Activated CD4-positive, alpha-beta T cell treated with anti-CD3 and anti-CD28 coated beads, Interleukin-2, amount 10 ng/mL, durations not matched to agents 7 days and 5 days (primary cell): Measurements from ENCODE around the gene TMEM236. TPM values are rescaled to one million over a fixed set of nuclear protein-coding genes. Genes with fewer than 3 reads are reported as not detected.

Experiments used
- CTCF ChIA-PET: fragments of 350-600 bp; sonication (Branson Sonifier 250); formaldehyde crosslinking; loops from one replicate; lab custom pipeline; 2021; ENCODE audit warnings: antibody characterized with exemption; lab: Charles Lee
- POLR2A ChIA-PET: fragments of 350-600 bp; sonication (Branson Sonifier 250); formaldehyde crosslinking; loops from one replicate; lab custom pipeline; 2021; ENCODE audit warnings: antibody characterized with exemption; lab: Charles Lee
- DNase-seq: peaks from one replicate; pipeline ENCODE4 v3.0.0-alpha.2; 2020
- H3K27ac Mint-ChIP-seq: one replicate; pipeline ENCODE4 v1.8.0; 2021; ENCODE audit warnings: mild to moderate bottlenecking, moderate library complexity, mixed read lengths
- H3K27me3 Mint-ChIP-seq: one replicate; pipeline ENCODE4 v1.8.0; 2021; ENCODE audit warnings: mixed read lengths
- H3K36me3 Mint-ChIP-seq: one replicate; pipeline ENCODE4 v1.8.0; 2021; ENCODE audit warnings: low read depth, mixed read lengths
- H3K4me1 Mint-ChIP-seq: one replicate; pipeline ENCODE4 v1.8.0; 2021; ENCODE audit warnings: mixed read lengths
- H3K4me3 Mint-ChIP-seq: one replicate; pipeline ENCODE4 v1.8.0; 2021; ENCODE audit warnings: mild to moderate bottlenecking, moderate library complexity, mixed read lengths
- H3K9me3 Mint-ChIP-seq: one replicate; pipeline ENCODE4 v1.8.0; 2021; ENCODE audit warnings: mixed read lengths
- total RNA-seq, 2 experiments: library from RNA; stranded (reverse); gene quantifications; one replicate each; pipeline ENCODE4 v1.2.3, GENCODE V29; 2021

Gene TMEM236
- total RNA-seq, 2 experiments from 2014 or later: 0.04 TPM; not detected in 1

DNA sequence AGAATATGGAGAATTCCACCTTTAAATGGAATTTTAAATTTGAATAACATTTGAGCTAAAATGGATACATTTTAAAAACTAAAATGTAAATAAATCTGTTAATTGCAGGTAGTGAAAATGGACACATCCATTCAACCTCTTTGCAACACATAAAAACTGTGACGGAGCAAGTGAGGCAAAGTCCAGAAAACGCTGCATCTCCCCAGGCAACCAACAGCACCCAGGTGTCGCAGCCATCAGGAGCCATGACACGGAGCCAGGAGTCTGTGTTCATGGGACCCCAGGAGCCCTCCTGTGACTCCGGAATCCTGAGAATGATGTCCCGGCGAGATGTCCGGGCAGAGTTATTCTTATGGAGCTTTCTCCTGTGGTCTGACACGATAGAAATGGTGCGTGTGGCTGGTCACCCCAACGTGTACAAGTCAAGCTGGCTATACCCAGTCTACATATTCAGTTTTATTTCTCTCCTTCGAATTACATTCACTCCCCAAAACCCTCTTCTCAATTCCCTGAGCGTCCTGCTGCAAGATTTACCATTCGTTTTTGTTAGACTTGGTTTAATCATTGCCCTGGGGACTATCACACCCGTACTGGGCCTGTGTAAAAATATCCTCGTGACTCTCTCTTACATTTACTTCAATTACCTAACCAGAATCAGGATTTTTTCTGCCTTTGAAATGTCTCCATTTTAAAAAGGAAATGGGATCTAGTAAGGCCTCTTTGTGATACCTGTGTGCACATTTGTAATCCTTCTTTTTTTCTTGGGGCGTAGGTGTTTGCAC lies 44.0 kb downstream of the TMEM236 start:
- DNase-seq: no peak
- no peak overlapping the region for H3K27ac Mint-ChIP-seq
- POLR2A ChIA-PET: no interaction called here
- no peaks in the 10 kb centered on the region for H3K9me3 Mint-ChIP-seq
- H3K27me3 Mint-ChIP-seq: no peaks in the 10 kb centered on the region
- H3K36me3 Mint-ChIP-seq: no peaks in the 10 kb centered on the region
- H3K4me1 Mint-ChIP-seq: no peaks in the 10 kb centered on the region
- no peak overlapping the region for H3K4me3 Mint-ChIP-seq
- CTCF ChIA-PET: no interaction called here

DNA sequence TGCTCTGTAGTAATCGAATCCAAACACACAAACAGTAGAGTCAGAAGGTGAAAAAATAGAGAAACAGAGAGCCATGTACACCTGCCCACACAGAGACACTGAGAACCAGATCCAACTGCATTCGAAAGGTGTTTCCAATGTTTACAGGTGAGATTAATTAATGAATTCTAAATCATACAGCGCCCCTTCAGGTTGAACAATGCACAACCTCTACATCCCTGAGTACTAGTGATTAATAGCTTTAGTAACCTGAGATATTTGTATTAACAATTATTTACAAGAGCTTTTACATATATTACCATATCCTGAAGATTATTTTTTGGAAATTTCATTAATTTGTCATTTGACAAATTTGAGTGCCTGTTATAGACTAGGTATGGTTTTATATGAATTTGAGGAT lies 49.5 kb downstream of the TMEM236 start:
- Mint-ChIP-seq H3K9me3 (no peaks in the 10 kb centered on the region), H3K4me1 (no peaks in the 10 kb centered on the region), H3K27me3 (no peaks in the 10 kb centered on the region), H3K4me3 (no peak overlapping the region), H3K27ac (no peak overlapping the region), H3K36me3 (no peaks in the 10 kb centered on the region)
- POLR2A ChIA-PET: interaction anchor here (0.6 kb wide), 1 partner anchor 153 kb away, joined by 3 read pairs; no protein-coding TSS in a partner anchor
- CTCF ChIA-PET: no interaction called here
- no peak for DNase-seq

DNA sequence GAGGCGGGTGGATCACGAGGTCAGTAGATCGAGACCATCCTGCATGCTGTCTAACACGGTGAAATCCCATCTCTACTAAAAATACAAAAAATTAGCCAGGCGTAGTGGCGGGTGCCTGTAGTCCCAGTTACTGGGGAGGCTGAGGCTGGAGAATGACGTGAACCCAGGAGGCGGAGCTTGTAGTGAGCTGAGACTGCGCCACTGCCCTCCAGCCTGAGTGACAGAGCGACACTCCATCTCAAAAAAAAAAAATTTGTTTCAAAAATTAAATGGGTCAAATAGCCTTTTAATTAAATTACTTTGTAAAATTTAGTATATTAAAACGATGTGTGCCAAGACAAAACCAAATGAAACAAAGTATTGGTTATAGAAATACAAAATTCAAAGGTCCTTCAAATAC lies 50.3 kb downstream of the TMEM236 start:
- Mint-ChIP-seq H3K9me3 (no peaks in the 10 kb centered on the region), H3K36me3 (no peaks in the 10 kb centered on the region), H3K27me3 (no peaks in the 10 kb centered on the region), H3K4me1 (no peaks in the 10 kb centered on the region), H3K27ac (no peak overlapping the region), H3K4me3 (no peak overlapping the region)
- no peak for DNase-seq
- POLR2A ChIA-PET: interaction anchor here (0.5 kb wide), 1 partner anchor 12 kb away, joined by 3 read pairs; no protein-coding TSS in a partner anchor
- CTCF ChIA-PET: no interaction called here

- Mint-ChIP-seq H3K27ac (no peak overlapping the region), H3K27me3 (no peaks in the 10 kb centered on the region), H3K9me3 (no peaks in the 10 kb centered on the region), H3K4me1 (no peaks in the 10 kb centered on the region), H3K36me3 (no peaks in the 10 kb centered on the region), H3K4me3 (no peak overlapping the region)
- ChIA-PET CTCF (no interaction called here), POLR2A (interaction anchor here (0.5 kb wide), 1 partner anchor 13 kb away, joined by 3 read pairs; no protein-coding TSS in a partner anchor)
- no peak for DNase-seq
These were observed 51.0 kb downstream of the TMEM236 start for GRCh38 chr10:17802976-17803375.

DNA sequence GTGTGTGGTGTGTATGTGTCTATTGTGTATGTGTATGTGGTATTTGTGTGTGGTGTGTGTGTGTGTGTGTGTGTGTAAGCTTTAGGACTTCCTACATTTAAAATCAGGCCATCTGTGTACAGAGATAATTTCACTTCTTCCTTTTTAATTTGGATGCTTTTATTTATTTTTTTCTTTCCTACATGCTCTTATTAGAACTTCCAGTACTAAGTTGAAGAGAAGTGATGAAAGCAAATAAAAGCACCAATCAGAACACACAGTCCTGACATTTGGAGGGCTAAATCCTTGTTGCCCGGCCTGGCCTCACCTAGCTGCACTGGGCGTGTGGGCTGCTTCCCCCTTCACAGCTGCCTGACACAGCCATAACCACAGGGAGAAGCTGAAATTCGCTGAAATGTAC lies 53.3 kb downstream of the TMEM236 start:
- Mint-ChIP-seq H3K36me3 (no peaks in the 10 kb centered on the region), H3K9me3 (no peaks in the 10 kb centered on the region), H3K4me3 (no peak overlapping the region), H3K27ac (no peak overlapping the region), H3K27me3 (peaks cover 9% of the 10 kb centered on the region), H3K4me1 (peaks cover 5% of the 10 kb centered on the region)
- POLR2A ChIA-PET: no interaction called here
- CTCF ChIA-PET: no interaction called here
- DNase-seq: no peak

DNA sequence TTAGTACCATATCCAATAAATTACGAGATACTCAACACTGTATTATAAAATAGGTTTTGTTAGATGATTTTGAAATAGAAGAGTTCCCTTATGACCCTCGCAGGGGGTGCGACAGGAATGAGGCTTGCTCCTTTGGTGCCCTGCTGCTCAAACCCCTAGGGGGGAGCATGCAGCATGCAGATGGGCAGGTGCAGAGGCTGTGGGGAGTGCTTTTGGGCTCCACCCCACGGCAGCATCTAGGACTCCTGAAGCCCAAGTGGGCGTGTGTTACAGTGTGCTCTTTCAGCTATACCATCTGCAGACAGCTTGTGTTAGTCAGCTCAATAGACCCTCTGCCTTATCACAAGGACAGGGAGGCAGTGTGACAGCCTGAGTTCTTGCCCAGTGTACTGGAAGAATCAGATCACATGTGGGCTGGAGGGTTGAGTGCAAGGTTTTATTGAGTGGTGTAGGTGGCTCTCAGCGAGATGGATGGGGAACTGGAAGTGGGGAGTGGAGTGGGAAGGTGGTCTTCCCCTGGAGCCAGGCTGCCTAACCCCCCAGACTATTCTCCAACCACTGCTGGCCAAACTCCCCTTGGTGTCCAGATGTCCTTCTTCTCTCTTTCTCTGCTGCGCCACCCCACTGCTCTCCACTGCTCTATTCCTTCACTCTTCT lies 54.0 kb downstream of the TMEM236 start:
- no peak overlapping the region for H3K27ac Mint-ChIP-seq
- peak; percentile 10 for DNase-seq
- H3K27me3 Mint-ChIP-seq: peaks cover 13% of the 10 kb centered on the region
- no peak overlapping the region for H3K4me3 Mint-ChIP-seq
- H3K36me3 Mint-ChIP-seq: no peaks in the 10 kb centered on the region
- ChIA-PET POLR2A (no interaction called here), CTCF (no interaction called here)
- peaks cover 5% of the 10 kb centered on the region for H3K4me1 Mint-ChIP-seq
- no peaks in the 10 kb centered on the region for H3K9me3 Mint-ChIP-seq

DNA sequence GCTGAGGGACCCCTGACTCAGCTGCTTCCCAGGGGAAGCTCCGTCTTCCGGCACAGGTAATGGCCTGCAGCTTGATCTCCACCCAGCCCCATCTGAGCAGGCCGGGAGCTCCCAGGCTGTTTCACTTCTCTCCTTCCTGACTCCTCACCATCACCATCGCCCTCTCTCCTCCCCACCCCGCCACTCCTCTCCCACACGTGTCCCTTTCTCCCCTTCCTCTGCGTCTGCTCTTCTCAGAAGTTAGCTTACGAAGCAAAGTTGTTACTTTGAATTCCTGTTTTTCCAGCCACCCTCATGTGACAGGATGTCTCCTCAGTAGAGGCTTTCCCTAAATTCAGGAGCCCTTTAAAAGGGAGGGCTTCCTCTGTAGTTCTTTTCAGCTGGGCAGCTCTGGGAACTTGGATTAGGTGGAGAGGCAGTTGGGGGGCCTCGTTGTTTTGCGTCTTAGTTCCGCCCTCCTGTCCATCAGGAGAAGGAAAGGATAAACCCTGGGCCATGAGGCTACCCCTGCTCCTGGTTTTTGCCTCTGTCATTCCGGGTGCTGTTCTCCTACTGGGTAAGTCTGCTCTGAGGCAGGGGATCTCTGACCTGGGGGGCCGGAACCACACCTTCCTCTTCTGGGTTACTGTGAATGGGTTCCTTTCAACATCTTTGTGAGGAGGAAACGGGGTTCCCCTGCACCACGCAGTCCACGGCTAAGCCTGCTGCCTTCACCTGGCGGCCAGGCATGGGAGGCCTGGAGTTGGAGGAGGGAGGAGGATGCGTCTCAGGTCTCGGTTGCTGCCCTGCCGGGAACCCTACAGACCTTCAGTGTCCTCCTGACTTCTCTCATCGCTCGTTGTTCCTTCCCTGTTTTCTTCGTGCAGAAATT lies 57.2 kb downstream of the TMEM236 start, which contains the start of gene MRC1:
Gene MRC1, plus strand, starts transcription at position 378 of the 871 bp plus-strand sequence. Its CDS starts 118 bp downstream, at position 496.
- CTCF ChIA-PET: interaction anchor here (0.6 to 0.8 kb wide), 3 partner anchors 82 to 1245 kb away, joined by 3 to 4 read pairs (median 3); no protein-coding TSS in a partner anchor
- Mint-ChIP-seq H3K27me3 (peaks cover 16% of the 10 kb centered on the region), H3K36me3 (no peaks in the 10 kb centered on the region), H3K27ac (no peak within 1 kb of the TSS), H3K4me3 (no peak within 1 kb of the TSS), H3K9me3 (no peaks in the 10 kb centered on the region), H3K4me1 (peaks cover 5% of the 10 kb centered on the region)
- DNase-seq: no peak
- POLR2A ChIA-PET: no interaction called here

- H3K4me1 Mint-ChIP-seq: peaks cover 5% of the 10 kb centered on the region
- POLR2A ChIA-PET: no interaction called here
These were observed 59.3 kb downstream of the TMEM236 start for GRCh38 chr10:17811146-17811865.

GRCh38 chr10:17814973-17815372 lies 63.0 kb downstream of the TMEM236 start:
- peaks cover 1% of the 10 kb centered on the region for H3K4me1 Mint-ChIP-seq
- peaks cover 16% of the 10 kb centered on the region for H3K27me3 Mint-ChIP-seq
- no peaks in the 10 kb centered on the region for H3K36me3 Mint-ChIP-seq
- ChIA-PET CTCF (interaction anchor here (1.4 kb wide), 1 partner anchor 11 kb away, joined by 4 read pairs; no protein-coding TSS in a partner anchor), POLR2A (no interaction called here)
- no peak overlapping the region for H3K27ac Mint-ChIP-seq
- H3K4me3 Mint-ChIP-seq: no peak overlapping the region
- DNase-seq: no peak
- H3K9me3 Mint-ChIP-seq: no peaks in the 10 kb centered on the region

More at GRCh38 chr10:17811146-17811865, 59.3 kb downstream of the TMEM236 start:
- H3K27ac Mint-ChIP-seq: no peak overlapping the region
- H3K9me3 Mint-ChIP-seq: no peaks in the 10 kb centered on the region
- no peak for DNase-seq
- H3K36me3 Mint-ChIP-seq: no peaks in the 10 kb centered on the region
- CTCF ChIA-PET: no interaction called here
- H3K4me3 Mint-ChIP-seq: no peak overlapping the region
- H3K27me3 Mint-ChIP-seq: peaks cover 16% of the 10 kb centered on the region

DNA sequence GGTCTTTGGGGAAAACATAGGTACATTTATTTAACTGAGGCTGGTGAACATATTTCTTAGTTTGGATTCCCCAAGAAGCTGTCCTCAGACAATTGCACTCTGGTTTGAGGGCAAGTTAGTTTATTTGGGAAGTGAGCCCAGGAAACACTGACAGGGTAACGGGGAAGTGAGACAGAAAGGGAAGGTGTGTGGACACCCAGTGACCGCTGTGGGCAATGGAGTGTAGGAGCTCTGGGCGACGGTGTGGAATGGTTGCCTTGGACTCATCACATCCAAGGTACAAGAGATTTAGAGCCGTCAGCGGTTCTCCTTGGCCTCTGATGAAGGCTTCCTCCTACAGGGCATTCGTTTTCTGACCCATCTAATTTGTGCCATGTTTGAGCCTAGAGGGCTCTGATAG lies 64.2 kb downstream of the TMEM236 start:
- H3K27me3 Mint-ChIP-seq: peaks cover 7% of the 10 kb centered on the region
- no peak for DNase-seq
- H3K4me3 Mint-ChIP-seq: no peak overlapping the region
- no peaks in the 10 kb centered on the region for H3K4me1 Mint-ChIP-seq
- POLR2A ChIA-PET: no interaction called here
- H3K27ac Mint-ChIP-seq: no peak overlapping the region
- H3K9me3 Mint-ChIP-seq: no peaks in the 10 kb centered on the region
- H3K36me3 Mint-ChIP-seq: no peaks in the 10 kb centered on the region
- CTCF ChIA-PET: no interaction called here

- no peak for DNase-seq
- Mint-ChIP-seq H3K27me3 (peaks cover 5% of the 10 kb centered on the region), H3K4me1 (no peaks in the 10 kb centered on the region), H3K36me3 (no peaks in the 10 kb centered on the region), H3K9me3 (no peaks in the 10 kb centered on the region), H3K4me3 (no peak overlapping the region), H3K27ac (no peak overlapping the region)
- POLR2A ChIA-PET: no interaction called here
- CTCF ChIA-PET: no interaction called here
These were observed 65.3 kb downstream of the TMEM236 start for GRCh38 chr10:17817316-17817715.

DNA sequence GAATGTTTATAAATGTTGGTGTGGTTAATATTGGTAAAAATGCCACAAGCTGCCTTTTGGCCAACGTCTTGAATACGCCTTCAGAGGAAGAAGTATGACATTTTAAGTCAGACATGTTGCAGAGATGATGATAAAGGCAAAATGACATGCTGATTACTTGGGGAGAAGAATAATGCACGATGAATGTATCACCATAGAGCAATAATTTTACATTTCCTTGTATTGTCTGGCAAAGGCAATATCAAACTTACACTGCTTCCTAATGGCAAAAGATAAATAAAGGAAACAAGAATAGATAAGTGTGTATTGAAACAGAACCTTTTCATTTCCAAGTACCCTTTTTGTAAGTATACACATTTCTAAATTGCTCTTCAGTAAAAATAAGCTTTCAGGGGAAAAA lies 65.8 kb downstream of the TMEM236 start:
- H3K4me3 Mint-ChIP-seq: no peak overlapping the region
- DNase-seq: no peak
- no peaks in the 10 kb centered on the region for H3K36me3 Mint-ChIP-seq
- POLR2A ChIA-PET: no interaction called here
- H3K27me3 Mint-ChIP-seq: peaks cover 5% of the 10 kb centered on the region
- H3K27ac Mint-ChIP-seq: no peak overlapping the region
- no peaks in the 10 kb centered on the region for H3K4me1 Mint-ChIP-seq
- H3K9me3 Mint-ChIP-seq: no peaks in the 10 kb centered on the region
- CTCF ChIA-PET: no interaction called here
